HG02610 (cell line): ENCODE data around the gene KCNS1.

ENCODE experiments used
- ATAC-seq: cut with Tn5 transposase; IDR thresholded peaks from one replicate; pipeline ENCODE4 v1.9.1; 2021; ENCODE audit warnings: mild to moderate bottlenecking, moderate library complexity; ENCODE audit not compliant: unreplicated experiment

Gene KCNS1

GRCh38 chr20:45110301-45110700, 9.4 kb upstream of the KCNS1 start:
- no peak for ATAC-seq

- no peak for ATAC-seq
Observed at GRCh38 chr20:45109634-45110033, 8.7 kb upstream of the KCNS1 start.

GRCh38 chr20:45105317-45105716, 4.4 kb upstream of the KCNS1 start:
- ATAC-seq = no peak

GRCh38 chr20:45104786-45105185, 3.9 kb upstream of the KCNS1 start:
- ATAC-seq = no peak

- no peak for ATAC-seq
Observed at GRCh38 chr20:45103072-45103471, 2.1 kb upstream of the KCNS1 start.

GRCh38 chr20:45101333-45101850, 465 bp upstream of the KCNS1 start:
- ATAC-seq = no peak

- no peak for ATAC-seq
Observed at GRCh38 chr20:45098103-45098773, 2.7 kb downstream of the KCNS1 start.

GRCh38 chr20:45097485-45098102, 3.3 kb downstream of the KCNS1 start:
- ATAC-seq = no peak

- ATAC-seq = no peak
Observed at GRCh38 chr20:45096781-45097180, 4.1 kb downstream of the KCNS1 start.

- no peak for ATAC-seq
Observed at GRCh38 chr20:45095805-45096238, 5.1 kb downstream of the KCNS1 start.

GRCh38 chr20:45094864-45095574, 5.9 kb downstream of the KCNS1 start:
- ATAC-seq = no peak

GRCh38 chr20:45094201-45094600, 6.7 kb downstream of the KCNS1 start:
- ATAC-seq = no peak

- ATAC-seq = no peak
Observed at GRCh38 chr20:45092898-45093297, 8.0 kb downstream of the KCNS1 start.

- ATAC-seq = no peak
Observed at GRCh38 chr20:45091366-45091765, 9.6 kb downstream of the KCNS1 start.

GRCh38 chr20:45090481-45090880, 10.4 kb downstream of the KCNS1 start:
- no peak for ATAC-seq

GRCh38 chr20:45088247-45088646, 12.7 kb downstream of the KCNS1 start:
- no peak for ATAC-seq

- ATAC-seq = no peak
Observed at GRCh38 chr20:45087814-45088213, 13.1 kb downstream of the KCNS1 start.

- ATAC-seq = no peak
Observed at GRCh38 chr20:45087097-45087790, 13.7 kb downstream of the KCNS1 start.

- ATAC-seq = no peak
Observed at GRCh38 chr20:45085867-45086266, 15.1 kb downstream of the KCNS1 start.

GRCh38 chr20:45085289-45085688, 15.6 kb downstream of the KCNS1 start:
- no peak for ATAC-seq

GRCh38 chr20:45083127-45083526, 17.8 kb downstream of the KCNS1 start:
- no peak for ATAC-seq
